Activated CD4-positive, CD25-positive, alpha-beta regulatory T cell treated with anti-CD3 and anti-CD28 coated beads, Interleukin-2, amount 50 U/mL, for 72 hours (primary cell): ENCODE data around the gene MAPK8IP2.
"Not testable (repeated sequence)": the region's sequence is repeated elsewhere in the genome, so short reads cannot be mapped to it uniquely, and the experiment has no call there.

ENCODE experiments used
- DNase-seq: peaks from one replicate; pipeline ENCODE4 v3.0.0; 2021

MAPK8IP2 gene

DNA sequence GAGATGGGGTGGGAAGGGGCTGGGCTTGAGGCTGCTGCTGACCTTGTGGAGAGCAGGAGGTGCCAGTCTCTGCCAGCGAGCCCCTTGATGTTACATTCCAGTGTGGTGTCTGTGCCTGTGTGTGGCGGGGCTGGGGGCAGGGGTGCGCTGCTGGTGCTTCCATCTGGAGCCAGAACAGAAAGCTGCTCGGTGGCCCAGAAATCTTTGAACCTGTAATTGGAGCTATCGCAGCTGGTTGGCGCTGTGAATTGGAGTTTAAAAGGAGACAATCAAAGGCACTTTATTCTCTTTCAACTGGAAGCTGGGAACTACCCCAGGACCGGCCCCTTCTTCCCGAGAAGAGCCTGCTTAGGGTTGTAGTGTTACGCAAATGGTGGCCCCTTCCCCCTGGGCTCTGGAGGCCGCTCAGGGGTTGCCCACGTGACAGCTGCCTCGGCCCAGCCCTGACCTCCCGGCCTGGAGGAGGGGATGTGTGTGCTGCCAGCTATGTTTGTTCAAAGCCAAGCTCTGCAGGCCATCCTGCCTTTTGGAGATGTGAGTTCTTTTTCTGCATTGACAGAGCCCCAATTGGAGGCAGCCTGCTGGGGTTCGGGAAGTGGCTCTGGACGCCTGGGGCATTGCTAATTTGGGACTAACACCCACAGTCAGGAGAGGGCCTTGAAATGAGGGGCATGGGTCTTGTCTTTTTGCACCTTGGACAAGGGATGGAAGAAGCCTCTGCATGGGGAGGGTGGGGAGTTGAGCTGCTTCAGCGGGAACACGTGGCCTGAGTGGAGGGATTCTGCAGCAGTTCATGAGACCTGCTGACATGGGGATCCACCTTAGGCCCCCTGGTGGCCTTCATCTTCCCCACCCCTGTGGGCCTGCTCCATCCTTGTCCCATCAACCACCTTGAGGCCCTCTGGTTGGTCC, 41.4 kb downstream of the MAPK8IP2 start:
- DNase-seq: no peak

DNA sequence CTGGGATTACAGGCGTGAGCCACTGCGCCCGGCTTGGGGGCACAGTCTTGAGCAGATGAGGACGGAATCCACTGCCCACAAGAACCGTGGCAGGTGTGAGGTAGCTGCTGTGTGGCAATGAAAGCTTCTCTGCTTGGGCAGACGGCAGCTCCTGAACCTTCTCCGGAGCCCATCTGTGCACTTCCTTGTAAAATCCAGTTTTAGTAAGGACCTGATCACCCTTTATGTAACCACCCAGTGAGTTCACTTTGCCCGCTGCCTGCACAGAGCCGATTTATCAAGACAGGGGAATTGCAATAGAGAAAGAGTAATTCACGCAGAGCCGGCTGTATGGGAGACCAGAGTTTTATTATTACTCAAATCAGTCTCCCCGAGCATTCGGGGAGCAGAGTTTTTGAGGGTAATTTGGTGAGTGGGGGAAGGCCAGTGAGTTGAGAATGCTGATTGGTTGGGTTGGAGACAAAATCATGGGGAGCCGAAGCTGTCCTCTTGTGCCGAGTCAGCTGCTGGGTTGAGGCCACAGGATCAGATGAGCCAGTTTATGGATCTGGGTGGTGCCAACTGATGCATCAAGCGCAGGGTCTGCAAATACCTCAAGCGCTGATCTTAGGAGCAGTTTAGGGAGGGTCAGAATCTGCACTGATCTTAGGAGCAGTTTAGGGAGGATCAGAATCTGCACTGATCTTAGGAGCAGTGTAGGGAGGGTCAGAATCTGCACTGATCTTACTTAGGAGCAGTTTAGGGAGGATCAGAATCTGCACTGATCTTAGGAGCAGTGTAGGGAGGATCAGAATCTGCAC, 42.6 kb downstream of the MAPK8IP2 start:
- not testable (repeated sequence) for DNase-seq

DNA sequence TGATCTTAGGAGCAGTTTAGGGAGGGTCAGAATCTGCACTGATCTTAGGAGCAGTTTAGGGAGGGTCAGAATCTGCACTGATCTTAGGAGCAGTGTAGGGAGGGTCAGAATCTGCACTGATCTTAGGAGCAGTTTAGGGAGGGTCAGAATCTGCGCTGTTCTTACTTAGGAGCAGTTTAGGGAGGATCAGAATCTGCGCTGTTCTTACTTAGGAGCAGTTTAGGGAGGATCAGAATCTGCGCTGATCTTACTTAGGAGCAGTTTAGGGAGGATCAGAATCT, 43.2 kb downstream of the MAPK8IP2 start:
- DNase-seq: not testable (repeated sequence)

DNA sequence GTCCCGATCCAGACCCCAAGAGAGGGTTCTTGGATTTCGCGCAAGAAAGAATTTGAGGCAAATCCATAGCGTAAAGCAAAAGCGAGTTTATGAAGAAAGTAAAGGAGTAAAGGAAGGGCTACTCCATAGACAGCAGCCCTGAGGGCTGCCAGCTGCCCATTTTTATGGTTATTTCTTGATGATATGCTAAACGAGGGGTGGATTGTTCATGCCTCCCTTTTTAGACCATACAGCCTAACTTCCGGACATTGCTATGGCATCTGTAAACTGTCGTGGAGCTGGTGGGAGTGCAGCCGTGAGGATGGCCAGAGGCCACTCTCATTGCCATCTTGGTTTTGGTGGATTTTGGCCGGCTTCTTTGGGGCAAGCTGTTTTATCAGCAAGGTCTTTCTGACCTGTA, 52.7 kb downstream of the MAPK8IP2 start:
- no peak for DNase-seq

DNA sequence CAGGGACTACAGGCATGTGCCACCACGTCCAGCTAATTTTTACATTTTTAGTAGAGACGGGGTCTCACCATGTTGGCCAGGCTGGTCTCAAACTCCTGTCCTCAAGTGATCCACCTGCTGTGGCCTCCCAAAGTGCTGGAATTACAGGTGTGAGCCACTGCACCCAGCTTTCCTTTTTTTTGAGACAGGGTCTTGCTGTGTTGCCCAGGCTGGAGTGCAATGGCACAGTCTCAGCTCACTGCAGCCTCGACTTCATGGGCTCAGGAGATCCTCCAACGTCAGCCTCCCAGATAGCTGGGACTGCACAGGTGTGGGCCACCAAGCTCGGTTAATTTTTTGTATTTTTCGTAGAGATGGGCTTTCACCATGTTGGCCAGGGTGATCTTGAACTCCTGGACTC, 54.1 kb downstream of the MAPK8IP2 start:
- not testable (repeated sequence) for DNase-seq

DNA sequence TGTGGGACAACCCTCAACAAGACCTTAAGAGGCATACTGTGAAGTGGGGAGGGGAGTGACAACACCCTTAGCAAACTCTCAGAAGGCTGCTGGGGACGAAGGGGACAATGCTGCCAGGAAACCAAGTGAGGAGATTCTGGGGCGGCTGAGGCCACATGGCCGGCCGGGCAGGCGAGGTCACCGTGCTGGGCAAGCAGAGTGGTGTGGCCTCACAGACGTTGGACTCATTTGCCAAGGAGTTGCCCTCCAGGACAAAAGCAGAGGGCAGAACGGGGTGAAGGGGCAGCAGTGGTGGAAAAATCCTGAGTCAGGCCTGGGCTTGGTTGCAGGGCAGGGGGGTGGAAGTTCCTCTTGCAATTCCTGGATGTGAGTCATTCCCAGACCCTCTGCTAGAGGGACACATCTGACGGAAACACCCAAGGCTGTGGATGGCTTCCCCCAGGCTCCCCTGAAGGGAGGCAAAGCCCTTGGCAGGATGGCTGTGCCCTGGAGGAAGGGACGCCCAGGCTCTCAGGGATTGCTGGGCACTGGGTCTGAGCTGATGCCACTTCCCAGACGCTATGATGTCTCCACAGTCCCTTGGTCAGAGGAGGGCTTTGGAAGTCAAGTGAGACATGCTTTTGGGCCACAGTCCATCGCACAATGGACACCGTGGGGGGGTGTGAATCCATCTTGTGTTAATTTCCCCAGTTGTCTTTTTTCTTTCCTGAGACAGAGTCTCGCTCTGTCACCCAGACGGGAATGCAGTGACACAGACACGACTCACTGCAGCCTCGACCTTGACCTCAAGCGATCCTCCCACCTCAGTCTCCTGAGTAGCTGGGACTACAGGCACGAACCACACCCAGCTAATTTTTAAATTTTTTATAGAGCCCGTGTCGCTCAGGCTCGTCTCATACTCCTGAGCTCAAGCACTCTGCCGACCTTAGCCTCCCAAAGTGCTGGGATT, 55.8 kb downstream of the MAPK8IP2 start:
- DNase-seq: no peak

DNA sequence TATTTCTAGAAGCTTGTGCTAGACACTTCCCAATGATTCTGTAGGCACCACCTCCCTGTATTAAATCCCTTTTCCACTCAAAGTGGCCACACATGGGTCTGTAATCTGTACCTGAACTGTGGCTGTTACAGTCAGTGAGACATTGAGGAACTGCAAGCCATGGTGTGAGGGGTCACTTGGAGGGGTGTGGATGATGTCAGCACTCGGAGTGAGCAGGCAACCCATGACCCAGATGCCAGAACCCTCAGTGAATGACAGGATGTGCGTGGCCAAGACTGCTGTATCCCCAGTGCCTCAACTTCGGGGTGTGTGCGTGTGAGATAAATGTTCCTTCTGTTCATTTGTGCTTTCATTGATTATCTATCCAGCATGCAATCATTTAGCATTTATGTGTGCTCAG, 57.3 kb downstream of the MAPK8IP2 start:
- no peak for DNase-seq

DNA sequence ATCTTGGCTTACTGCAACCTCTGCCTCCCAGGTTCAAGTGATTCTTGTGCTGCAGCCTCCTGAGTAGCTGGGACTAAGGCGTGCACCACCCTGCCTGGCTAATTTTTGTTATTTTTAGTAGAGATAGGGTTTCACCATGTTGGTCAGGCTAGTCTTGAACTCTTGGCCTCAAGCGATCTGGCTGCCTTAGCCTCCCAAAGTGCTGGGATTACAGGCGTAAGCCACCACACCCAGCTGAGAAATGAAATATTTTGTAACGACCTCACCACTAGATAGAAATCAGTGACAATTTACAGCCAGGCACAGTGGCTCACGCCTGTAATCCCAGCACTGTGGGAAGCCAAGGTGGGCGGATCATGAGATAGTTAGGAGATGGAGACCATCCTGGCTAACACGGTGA, 59.1 kb downstream of the MAPK8IP2 start:
- not testable (repeated sequence) for DNase-seq

DNA sequence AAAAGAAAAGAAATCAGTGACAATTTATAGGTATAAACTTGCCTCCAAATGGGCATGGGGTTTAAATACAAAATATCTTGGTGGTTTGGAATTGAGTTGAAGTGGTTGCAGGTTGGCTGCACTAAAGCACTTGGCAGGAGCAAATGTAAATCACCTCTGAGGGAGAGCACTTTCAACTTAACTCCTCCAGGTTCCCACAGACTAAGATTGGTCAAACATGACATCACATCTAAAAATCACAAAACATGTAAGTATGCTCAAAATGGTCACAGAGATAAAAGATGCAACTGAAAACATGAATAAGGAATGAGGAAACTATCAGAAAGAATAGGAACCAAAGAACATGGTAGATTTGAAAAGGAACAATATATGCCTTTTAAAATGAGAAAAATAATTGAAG, 59.7 kb downstream of the MAPK8IP2 start:
- DNase-seq: no peak
